Skeletal muscle tissue (tissue), 4 donors: Measurements from ENCODE around the gene USH2A. TPM values are rescaled to one million over a fixed set of nuclear protein-coding genes. Genes with fewer than 3 reads are reported as not detected.

Source experiments
- H3K27ac ChIP-seq: one replicate; pipeline ENCODE4 v1.7.0; 2013; ENCODE audit warnings: mild to moderate bottlenecking, low read depth, low read length, inconsistent platforms
- H3K27me3 ChIP-seq, 3 donors: one replicate each; pipeline ENCODE4 v1.7.0; 2013; ENCODE audit warnings: low read length in 3 of 3; ENCODE audit not compliant: control insufficient read depth in 3 of 3, insufficient read depth in 3 of 3
- H3K36me3 ChIP-seq, 3 donors: one replicate each; pipeline ENCODE4 v1.7.0; 2013; ENCODE audit warnings: low read length in 3 of 3; ENCODE audit not compliant: control insufficient read depth in 3 of 3, insufficient read depth in 3 of 3
- H3K4me1 ChIP-seq, 3 donors: one replicate each; pipeline ENCODE4 v1.7.0; 2013; ENCODE audit warnings: low read length in 3 of 3, mild to moderate bottlenecking in 3 of 3; ENCODE audit not compliant: control insufficient read depth in 3 of 3, insufficient read depth in 3 of 3
- H3K4me3 ChIP-seq, 3 donors: one replicate each; pipeline ENCODE4 v1.7.0; 2013; ENCODE audit warnings: low read length in 3 of 3
- H3K9ac ChIP-seq, 3 donors: one replicate each; pipeline ENCODE4 v1.7.0; 2013; ENCODE audit warnings: low read length in 3 of 3, mild to moderate bottlenecking in 3 of 3, moderate library complexity in 2 of 3, low read depth in 1 of 3
- H3K9me3 ChIP-seq, 3 donors: one replicate each; pipeline ENCODE4 v1.7.0; 2013; ENCODE audit warnings: low read length in 3 of 3; ENCODE audit not compliant: control insufficient read depth in 3 of 3
- total RNA-seq: library from RNA; depleted of rRNA; stranded (reverse); fragments of >200 nt; gene quantifications from one replicate; pipeline ENCODE4 v1.2.3, GENCODE V29; 2014
- donor health status: Osteomylitis.

The USH2A gene
- total RNA-seq, 1 donor from 2014 or later = 0.52 TPM

GRCh38 chr1:216215169-216215568 is 208.1 kb downstream of the USH2A start:
- Histone ChIP-seq H3K36me3 (no peaks in the 10 kb centered on the region), H3K9me3 (no peaks in the 10 kb centered on the region), H3K27me3 (no peaks in the 10 kb centered on the region), H3K4me3 (no peak overlapping the region), H3K9ac (no peak overlapping the region), H3K27ac (no peak overlapping the region), H3K4me1 (no peaks in the 10 kb centered on the region)

- no peaks in the 10 kb centered on the region for H3K27me3 ChIP-seq
Observed at GRCh38 chr1:216212826-216213225, 210.4 kb downstream of the USH2A start.

GRCh38 chr1:216210081-216210480 is 213.2 kb downstream of the USH2A start:
- Histone ChIP-seq H3K27me3 (no peaks in the 10 kb centered on the region), H3K27ac (no peak overlapping the region), H3K9me3 (no peaks in the 10 kb centered on the region), H3K9ac (no peak overlapping the region), H3K36me3 (no peaks in the 10 kb centered on the region), H3K4me1 (no peaks in the 10 kb centered on the region), H3K4me3 (no peak overlapping the region)

More at GRCh38 chr1:216212826-216213225, 210.4 kb downstream of the USH2A start:
- Histone ChIP-seq H3K36me3 (no peaks in the 10 kb centered on the region), H3K9ac (no peak overlapping the region), H3K9me3 (no peaks in the 10 kb centered on the region), H3K4me1 (no peaks in the 10 kb centered on the region), H3K4me3 (no peak overlapping the region), H3K27ac (no peak overlapping the region)

- Histone ChIP-seq H3K27me3 (no peaks in the 10 kb centered on the region), H3K9me3 (no peaks in the 10 kb centered on the region), H3K4me3 (no peak overlapping the region), H3K9ac (no peak overlapping the region), H3K27ac (no peak overlapping the region), H3K36me3 (no peaks in the 10 kb centered on the region), H3K4me1 (no peaks in the 10 kb centered on the region)
Observed at GRCh38 chr1:216209125-216209524, 214.1 kb downstream of the USH2A start.

GRCh38 chr1:216207154-216207553 is 216.1 kb downstream of the USH2A start:
- no peaks in the 10 kb centered on the region for H3K4me1 ChIP-seq
- no peak overlapping the region for H3K9ac ChIP-seq
- no peaks in the 10 kb centered on the region for H3K27me3 ChIP-seq
- H3K27ac ChIP-seq = no peak overlapping the region
- H3K9me3 ChIP-seq = no peaks in the 10 kb centered on the region
- no peak overlapping the region for H3K4me3 ChIP-seq
- H3K36me3 ChIP-seq = no peaks in the 10 kb centered on the region

GRCh38 chr1:216205176-216205575 is 218.1 kb downstream of the USH2A start:
- no peaks in the 10 kb centered on the region for H3K9me3 ChIP-seq
- H3K4me3 ChIP-seq = no peak overlapping the region
- H3K36me3 ChIP-seq = no peaks in the 10 kb centered on the region
- H3K27me3 ChIP-seq = no peaks in the 10 kb centered on the region
- H3K27ac ChIP-seq = no peak overlapping the region
- H3K9ac ChIP-seq = no peak overlapping the region
- no peaks in the 10 kb centered on the region for H3K4me1 ChIP-seq

- H3K27me3 ChIP-seq = no peaks in the 10 kb centered on the region
- no peak overlapping the region for H3K27ac ChIP-seq
- no peaks in the 10 kb centered on the region for H3K4me1 ChIP-seq
- no peaks in the 10 kb centered on the region for H3K9me3 ChIP-seq
- no peak overlapping the region for H3K9ac ChIP-seq
- H3K4me3 ChIP-seq = no peak overlapping the region
- H3K36me3 ChIP-seq = no peaks in the 10 kb centered on the region
Observed at GRCh38 chr1:216201946-216202345, 221.3 kb downstream of the USH2A start.

- Histone ChIP-seq H3K4me1 (no peaks in the 10 kb centered on the region), H3K4me3 (no peak overlapping the region), H3K27me3 (no peaks in the 10 kb centered on the region), H3K9me3 (no peaks in the 10 kb centered on the region), H3K27ac (no peak overlapping the region), H3K36me3 (no peaks in the 10 kb centered on the region), H3K9ac (no peak overlapping the region)
Observed at GRCh38 chr1:216200941-216201340, 222.3 kb downstream of the USH2A start.

GRCh38 chr1:216194721-216195120 is 228.5 kb downstream of the USH2A start:
- no peak overlapping the region for H3K4me3 ChIP-seq
- no peaks in the 10 kb centered on the region for H3K27me3 ChIP-seq
- H3K27ac ChIP-seq = no peak overlapping the region
- no peaks in the 10 kb centered on the region for H3K4me1 ChIP-seq
- no peak overlapping the region for H3K9ac ChIP-seq
- H3K36me3 ChIP-seq = no peaks in the 10 kb centered on the region
- no peaks in the 10 kb centered on the region for H3K9me3 ChIP-seq

GRCh38 chr1:216193839-216194443 is 229.3 kb downstream of the USH2A start:
- no peaks in the 10 kb centered on the region for H3K4me1 ChIP-seq
- H3K9ac ChIP-seq = no peak overlapping the region
- no peak overlapping the region for H3K27ac ChIP-seq
- no peaks in the 10 kb centered on the region for H3K9me3 ChIP-seq
- H3K27me3 ChIP-seq = no peaks in the 10 kb centered on the region
- no peaks in the 10 kb centered on the region for H3K36me3 ChIP-seq
- H3K4me3 ChIP-seq = no peak overlapping the region
